Stimulated activated naive CD8-positive, alpha-beta T cell treated with anti-CD3 and anti-CD28 coated beads, Interleukin-15, amount 100 ng/mL, for 72 hours (primary cell): ENCODE measurements around the gene CNST.

Experiments
- ATAC-seq: fragments of 150-1000 bp; cut with Tn5 transposase; 2 replicates; pipeline ENCODE4 v1.10.0; 2021; ENCODE audit warnings: mild to moderate bottlenecking, moderate library complexity
- DNase-seq, 2 donors: peaks; one replicate each; pipeline ENCODE4 v3.0.0; 2021 to 2022
- H3K27ac Mint-ChIP-seq, 2 donors: one replicate each; pipeline ENCODE4 v1.8.0; 2022; ENCODE audit warnings: mild to moderate bottlenecking in 2 of 2, mixed read lengths in 2 of 2, moderate library complexity in 2 of 2
- H3K27me3 Mint-ChIP-seq: one replicate; pipeline ENCODE4 v1.8.0; 2022; ENCODE audit warnings: mixed read lengths
- H3K4me1 Mint-ChIP-seq: one replicate; pipeline ENCODE4 v1.8.0; 2022; ENCODE audit warnings: mild to moderate bottlenecking, mixed read lengths
- H3K4me3 Mint-ChIP-seq, 2 donors: one replicate each; pipeline ENCODE4 v1.8.0; 2022; ENCODE audit warnings: mild to moderate bottlenecking in 2 of 2, mixed read lengths in 2 of 2, moderate library complexity in 1 of 2
- H3K9me3 Mint-ChIP-seq, 2 donors: one replicate each; pipeline ENCODE4 v1.8.0; 2022; ENCODE audit warnings: mixed read lengths in 2 of 2

Gene CNST

DNA sequence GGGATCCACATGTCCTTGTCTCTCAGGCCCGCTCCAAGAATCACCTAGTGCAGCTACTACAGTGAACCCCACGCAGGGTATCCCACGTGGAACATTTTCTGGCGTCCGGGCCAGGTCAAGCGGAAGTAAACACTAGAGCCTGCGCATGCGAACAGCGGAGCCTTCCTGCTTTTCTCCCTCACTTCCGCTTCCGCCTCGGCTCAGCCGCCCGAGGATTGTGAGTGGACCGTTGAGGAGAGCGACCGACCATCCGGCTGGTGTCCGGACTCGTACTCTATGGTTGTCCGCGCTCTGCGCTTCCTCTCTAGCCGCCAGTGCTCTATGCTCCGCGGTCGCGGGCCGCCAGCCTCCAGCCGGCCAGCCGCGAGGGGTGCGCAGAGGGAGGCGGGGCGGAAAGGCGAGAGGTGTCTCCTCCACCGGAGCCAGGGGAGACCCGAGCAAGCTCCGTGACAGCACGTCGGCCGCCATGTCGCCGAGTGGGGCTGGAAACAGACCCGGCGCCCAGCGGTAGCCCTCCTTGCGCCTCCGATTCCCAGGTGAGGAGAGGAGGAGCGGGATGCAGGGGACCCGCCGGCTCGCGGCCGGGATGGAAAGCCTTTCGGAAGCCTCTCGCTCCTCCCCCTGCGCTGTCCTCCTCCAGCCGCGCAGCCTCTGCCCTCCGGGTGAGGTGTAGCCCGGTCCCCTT lies at the start of gene CNST, which contains the start of gene TFB2M:
Gene CNST (plus strand): TSS at position 329 of the 685 bp plus-strand sequence. CDS start 25,107 bp downstream, outside the sequence.
Gene TFB2M (minus strand): TSS at position 134 of the 685 bp plus-strand sequence. CDS start 123 bp downstream, at position 11.
- DNase-seq (peak; percentile 98 to 99), ATAC-seq (peak; percentile 95)
- Mint-ChIP-seq H3K4me1 (peaks cover 43% of the 10 kb centered on the region), H3K9me3 (no peaks in the 10 kb centered on the region), H3K27ac (peak within 1 kb of the TSS; percentile 97), H3K4me3 (peak within 1 kb of the TSS; percentile 96 to 100), H3K27me3 (no peaks in the 10 kb centered on the region)

DNA sequence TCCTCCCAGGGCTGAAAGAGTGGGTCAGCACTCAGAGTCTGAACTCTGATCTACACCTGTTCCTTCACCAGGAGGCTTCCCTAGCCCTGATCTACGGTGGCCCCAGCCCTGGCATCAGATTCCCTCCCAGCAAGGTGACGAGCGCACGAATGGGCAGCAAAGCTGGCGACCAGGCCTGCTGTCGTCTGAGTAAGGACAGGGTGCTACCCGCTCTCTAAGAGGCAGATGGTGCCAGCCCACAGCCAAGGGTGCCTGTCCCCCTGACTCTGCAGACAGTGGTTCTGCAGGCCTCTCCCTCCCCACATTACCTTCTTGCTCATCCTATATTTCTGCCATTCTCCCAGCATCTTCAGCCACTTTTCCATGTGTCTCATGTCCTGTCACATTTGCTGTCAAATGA lies 48.9 kb upstream of the CNST start:
- DNase-seq (no peak), ATAC-seq (no peak)
- no peaks in the 10 kb centered on the region for H3K27me3 Mint-ChIP-seq
- H3K4me1 Mint-ChIP-seq: peaks cover 6% of the 10 kb centered on the region
- H3K27ac Mint-ChIP-seq: no peak overlapping the region
- peaks cover 6 to 54% of the 10 kb centered on the region in 2 donors for H3K9me3 Mint-ChIP-seq
- no peak overlapping the region for H3K4me3 Mint-ChIP-seq

GRCh38 chr1:246518456-246519205 lies 47.6 kb upstream of the CNST start:
- H3K27me3 Mint-ChIP-seq: no peaks in the 10 kb centered on the region
- no peak overlapping the region for H3K27ac Mint-ChIP-seq
- peaks cover 6 to 47% of the 10 kb centered on the region in 2 donors for H3K9me3 Mint-ChIP-seq
- peaks cover 6% of the 10 kb centered on the region for H3K4me1 Mint-ChIP-seq
- ATAC-seq (peak; percentile 39), DNase-seq (no peak)
- H3K4me3 Mint-ChIP-seq: no peak overlapping the region

DNA sequence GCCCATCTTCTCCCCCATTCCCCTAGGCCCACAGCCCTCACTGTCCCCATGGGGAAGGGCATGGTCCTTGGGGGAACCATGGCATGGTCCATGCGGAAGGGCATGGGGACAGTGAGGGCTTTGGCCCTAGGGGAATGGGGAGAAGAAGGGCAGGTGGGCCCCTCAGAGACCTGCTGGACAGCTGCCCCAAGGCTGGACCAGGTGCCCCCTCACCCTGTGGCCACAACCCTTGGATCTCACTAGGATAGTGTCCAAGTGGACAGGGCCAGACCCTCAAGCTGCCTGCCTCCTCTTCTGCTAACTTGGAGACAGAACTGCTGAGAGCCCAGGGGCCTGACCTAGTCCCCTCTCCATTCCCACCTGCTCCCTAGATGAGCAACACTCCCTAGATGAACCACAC lies 46.7 kb upstream of the CNST start:
- H3K27ac Mint-ChIP-seq: no peak overlapping the region
- ATAC-seq (no peak), DNase-seq (no peak)
- no peaks in the 10 kb centered on the region for H3K4me1 Mint-ChIP-seq
- peaks cover 6 to 39% of the 10 kb centered on the region in 2 donors for H3K9me3 Mint-ChIP-seq
- no peak overlapping the region for H3K4me3 Mint-ChIP-seq
- no peaks in the 10 kb centered on the region for H3K27me3 Mint-ChIP-seq

DNA sequence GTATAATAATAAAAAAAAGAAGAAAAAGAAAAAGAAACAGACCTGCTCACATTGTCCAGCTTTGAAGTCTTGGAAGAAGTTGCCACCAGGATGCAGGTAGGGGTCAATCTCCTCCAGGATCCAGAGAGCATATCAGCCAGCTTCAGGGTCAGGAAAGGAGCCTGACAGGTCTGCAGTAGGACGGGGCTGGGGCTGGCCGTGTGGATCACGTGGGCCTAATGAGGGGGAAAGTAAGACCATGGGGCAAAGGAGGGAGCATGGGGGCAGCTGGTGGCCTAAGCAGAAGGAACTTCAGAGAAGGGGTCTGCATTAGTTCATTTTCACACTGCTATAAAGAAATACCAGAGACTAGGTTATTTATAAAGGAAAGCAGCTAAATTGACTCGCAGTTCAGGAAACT lies 39.9 kb upstream of the CNST start:
- Mint-ChIP-seq H3K27ac (peak overlapping the region in 1 of 2 donors; percentile 7), H3K27me3 (no peaks in the 10 kb centered on the region), H3K4me1 (peaks cover 7% of the 10 kb centered on the region), H3K9me3 (peaks cover 0 to 10% of the 10 kb centered on the region in 2 donors), H3K4me3 (no peak overlapping the region)
- DNase-seq (no peak), ATAC-seq (no peak)

DNA sequence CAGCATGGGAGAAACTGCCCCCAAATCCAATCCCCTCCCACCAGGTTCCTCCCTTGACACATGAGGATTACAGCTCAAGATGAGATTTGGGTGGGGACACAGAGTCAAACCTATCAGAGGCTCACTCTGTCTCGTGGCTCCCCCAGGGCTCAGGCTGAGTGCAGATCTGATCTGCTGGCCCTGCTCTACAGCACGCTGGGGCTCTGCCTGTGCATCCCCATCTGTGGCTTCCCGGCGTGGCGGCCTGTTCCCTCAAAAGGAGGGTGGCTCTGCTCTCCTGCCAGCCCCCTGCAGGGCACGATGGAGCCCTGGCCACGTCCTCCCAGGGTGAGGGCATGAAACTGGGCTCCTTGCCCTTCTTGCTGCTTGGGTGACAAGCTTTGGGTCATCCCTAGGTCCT lies 39.3 kb upstream of the CNST start:
- Mint-ChIP-seq H3K4me3 (no peak overlapping the region), H3K4me1 (peaks cover 7% of the 10 kb centered on the region), H3K27ac (peak overlapping the region in 1 of 2 donors; percentile 97), H3K9me3 (peaks cover 0 to 10% of the 10 kb centered on the region in 2 donors), H3K27me3 (no peaks in the 10 kb centered on the region)
- ATAC-seq: peak; percentile 39
- DNase-seq: no peak

GRCh38 chr1:246527402-246528088 lies 38.7 kb upstream of the CNST start:
- Mint-ChIP-seq H3K27ac (peak overlapping the region; percentile 34 to 97), H3K4me1 (peaks cover 7% of the 10 kb centered on the region), H3K27me3 (no peaks in the 10 kb centered on the region), H3K4me3 (peak overlapping the region; percentile 4 to 29), H3K9me3 (peaks cover 0 to 10% of the 10 kb centered on the region in 2 donors)
- ATAC-seq: peak; percentile 79
- DNase-seq: no peak

- no peak overlapping the region for H3K27ac Mint-ChIP-seq
- peaks cover 0 to 10% of the 10 kb centered on the region in 2 donors for H3K9me3 Mint-ChIP-seq
- no peak overlapping the region for H3K4me3 Mint-ChIP-seq
- DNase-seq (no peak), ATAC-seq (no peak)
- H3K4me1 Mint-ChIP-seq: peaks cover 7% of the 10 kb centered on the region
- H3K27me3 Mint-ChIP-seq: no peaks in the 10 kb centered on the region
Measured at GRCh38 chr1:246528933-246529731, 37.1 kb upstream of the CNST start.

DNA sequence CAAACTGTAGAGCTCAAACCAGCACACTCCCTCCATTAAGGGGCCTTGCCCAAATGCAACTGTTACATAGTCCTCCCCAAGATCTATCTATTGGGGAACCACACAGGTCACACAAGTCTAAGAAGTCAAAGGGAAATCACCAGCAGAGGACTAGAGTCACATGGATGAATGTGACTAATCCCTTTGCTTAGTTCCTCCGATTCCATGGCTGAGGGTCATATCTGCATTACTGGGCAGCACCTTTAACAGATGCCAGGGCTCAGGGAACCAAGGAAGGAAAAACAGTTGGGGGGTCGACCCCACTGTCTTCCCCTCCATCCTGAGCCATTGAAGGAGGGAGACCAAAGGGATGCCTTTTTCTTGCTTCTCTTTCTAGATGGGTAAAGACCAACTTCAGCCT lies 35.8 kb upstream of the CNST start:
- Mint-ChIP-seq H3K27me3 (no peaks in the 10 kb centered on the region), H3K4me1 (peaks cover 7% of the 10 kb centered on the region), H3K27ac (no peak overlapping the region), H3K4me3 (no peak overlapping the region), H3K9me3 (peaks cover 0 to 10% of the 10 kb centered on the region in 2 donors)
- ATAC-seq: no peak
- no peak for DNase-seq

DNA sequence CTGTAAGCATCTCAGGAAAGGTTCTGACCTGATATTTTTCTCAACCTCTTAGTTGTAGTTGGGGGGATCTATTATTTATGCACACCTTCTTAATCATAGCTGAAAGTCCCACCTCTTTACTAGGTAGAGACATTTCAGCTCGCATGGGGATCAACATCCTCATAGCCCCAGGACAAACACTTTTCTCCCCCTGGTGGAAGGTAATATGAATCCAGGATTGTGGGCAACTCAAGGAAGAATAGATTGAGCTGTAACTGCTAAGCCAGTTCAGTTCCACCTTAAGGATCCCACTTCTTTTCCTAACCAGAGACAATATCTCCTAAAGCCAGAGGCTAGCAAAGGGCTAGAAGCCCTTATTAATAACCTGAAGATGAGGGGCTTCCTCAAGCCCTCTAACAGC lies 33.7 kb upstream of the CNST start:
- Mint-ChIP-seq H3K4me1 (peaks cover under 1% of the 10 kb centered on the region), H3K4me3 (no peak overlapping the region), H3K27me3 (no peaks in the 10 kb centered on the region), H3K9me3 (no peaks in the 10 kb centered on the region), H3K27ac (no peak overlapping the region)
- ATAC-seq (no peak), DNase-seq (no peak)

DNA sequence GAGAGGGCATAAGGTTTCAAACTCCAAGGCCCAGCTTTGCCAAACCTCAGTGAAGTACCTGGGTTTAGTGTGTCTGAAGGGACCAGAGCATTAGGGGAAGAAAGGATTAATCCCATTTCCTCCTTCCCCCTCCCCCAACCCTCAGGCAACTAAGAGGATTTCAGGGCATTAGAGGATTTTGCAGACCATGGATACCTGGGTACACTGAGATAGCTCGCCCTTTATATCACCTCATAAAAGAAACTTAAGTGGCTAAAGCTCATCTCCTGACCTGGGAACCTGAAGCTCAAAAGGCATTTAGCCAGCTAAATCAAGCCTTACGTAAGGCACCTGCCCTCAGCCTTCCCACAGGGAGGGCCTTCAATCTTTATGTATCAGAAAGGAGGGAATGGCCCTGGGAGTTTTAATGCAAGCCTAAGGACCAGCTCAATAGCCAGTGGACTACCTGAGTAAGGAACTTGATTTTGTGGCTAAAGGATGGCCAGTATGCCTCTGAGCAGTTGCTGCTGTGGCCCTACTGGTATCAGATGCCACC lies 32.8 kb upstream of the CNST start:
- Mint-ChIP-seq H3K27ac (no peak overlapping the region), H3K27me3 (no peaks in the 10 kb centered on the region), H3K9me3 (no peaks in the 10 kb centered on the region), H3K4me3 (no peak overlapping the region), H3K4me1 (no peaks in the 10 kb centered on the region)
- ATAC-seq: no peak
- no peak for DNase-seq

- Mint-ChIP-seq H3K4me3 (no peak overlapping the region), H3K27me3 (no peaks in the 10 kb centered on the region), H3K9me3 (no peaks in the 10 kb centered on the region), H3K4me1 (no peaks in the 10 kb centered on the region), H3K27ac (no peak overlapping the region)
- DNase-seq (no peak), ATAC-seq (no peak)
Measured at GRCh38 chr1:246534114-246534513, 32.1 kb upstream of the CNST start.

- Mint-ChIP-seq H3K27ac (no peak overlapping the region), H3K9me3 (no peaks in the 10 kb centered on the region)
- ATAC-seq: no peak
Measured at GRCh38 chr1:246537441-246537840, 28.8 kb upstream of the CNST start.

GRCh38 chr1:246537887-246538286 lies 28.4 kb upstream of the CNST start:
- H3K27me3 Mint-ChIP-seq: no peaks in the 10 kb centered on the region
- no peaks in the 10 kb centered on the region for H3K4me1 Mint-ChIP-seq
- no peaks in the 10 kb centered on the region for H3K9me3 Mint-ChIP-seq
- DNase-seq (no peak), ATAC-seq (no peak)
- H3K4me3 Mint-ChIP-seq: no peak overlapping the region
- no peak overlapping the region for H3K27ac Mint-ChIP-seq

More at GRCh38 chr1:246537441-246537840, 28.8 kb upstream of the CNST start:
- H3K27me3 Mint-ChIP-seq: no peaks in the 10 kb centered on the region
- H3K4me1 Mint-ChIP-seq: no peaks in the 10 kb centered on the region
- no peak for DNase-seq
- no peak overlapping the region for H3K4me3 Mint-ChIP-seq
